GM23338 (cell line): ENCODE results near the gene UVSSA. TPM values are rescaled to one million over a fixed set of nuclear protein-coding genes. Genes with fewer than 3 reads are reported as not detected.

Experiments used
- ATAC-seq: fragments of 200-7000 bp; cut with Tn5 transposase; 3 replicates; pipeline ENCODE4 v1.9.1; 2020
- DNase-seq: peaks from one replicate; pipeline ENCODE4 v3.0.0-alpha.2; 2015; ENCODE audit warnings: low spot score
- H2AFZ ChIP-seq: fragments of 200-600 bp; sonication (generic); 2 replicates; pipeline ENCODE4 v1.8.0; 2016; ENCODE audit warnings: antibody characterized with exemption, mild to moderate bottlenecking, moderate library complexity
- H3F3A ChIP-seq: fragments of 200-600 bp; sonication (generic); replicated peaks from 2 replicates; pipeline ENCODE4 v1.8.0; 2017; ENCODE audit warnings: antibody characterized with exemption, mixed run types, low read depth
- H3K27ac ChIP-seq: fragments of 200-600 bp; sonication (generic); 2 replicates; pipeline ENCODE4 v1.6.1; 2016; ENCODE audit warnings: low read depth
- H3K27me3 ChIP-seq: fragments of 200-600 bp; sonication (generic); 2 replicates; pipeline ENCODE4 v1.8.0; 2016; ENCODE audit warnings: mild to moderate bottlenecking, mixed run types, moderate library complexity; ENCODE audit not compliant: insufficient read depth
- H3K36me3 ChIP-seq: fragments of 200-600 bp; sonication (generic); 2 replicates; pipeline ENCODE4 v1.8.0; 2016; ENCODE audit warnings: mild to moderate bottlenecking; ENCODE audit not compliant: insufficient read depth
- H3K4me1 ChIP-seq: fragments of 200-600 bp; sonication (generic); 2 replicates; pipeline ENCODE4 v1.8.0; 2016; ENCODE audit warnings: mild to moderate bottlenecking, moderate library complexity; ENCODE audit not compliant: insufficient read depth
- H3K4me2 ChIP-seq: fragments of 200-600 bp; sonication (generic); 2 replicates; pipeline ENCODE4 v1.7.1; 2017; ENCODE audit warnings: mixed run types
- H3K4me3 ChIP-seq: fragments of 200-600 bp; sonication (generic); 2 replicates; pipeline ENCODE4 v1.6.1; 2016; ENCODE audit warnings: mixed run types
- H3K79me2 ChIP-seq: fragments of 200-600 bp; sonication (generic); replicated peaks from 2 replicates; pipeline ENCODE4 v1.8.0; 2017; ENCODE audit warnings: mild to moderate bottlenecking; ENCODE audit not compliant: insufficient read depth
- H3K9me2 ChIP-seq: fragments of 200-600 bp; sonication (generic); 2 replicates; pipeline ENCODE4 v1.8.0; 2017; ENCODE audit not compliant: insufficient read depth
- H4K20me1 ChIP-seq: fragments of 200-600 bp; sonication (generic); replicated peaks from 2 replicates; pipeline ENCODE4 v1.8.0; 2017; ENCODE audit warnings: mild to moderate bottlenecking; ENCODE audit not compliant: insufficient read depth
- H3K27ac Mint-ChIP-seq: 2 replicates; pipeline ENCODE4 v1.8.0; 2020; ENCODE audit warnings: inconsistent platforms, mild to moderate bottlenecking, moderate library complexity, mixed read lengths
- H3K27me3 Mint-ChIP-seq: 3 replicates; pipeline ENCODE4 v1.8.0; 2022; ENCODE audit warnings: low read depth, mild to moderate bottlenecking, moderate library complexity, mixed read lengths, inconsistent platforms; ENCODE audit not compliant: insufficient read depth, poor library complexity
- H3K36me3 Mint-ChIP-seq: 3 replicates; pipeline ENCODE4 v1.8.0; 2021; ENCODE audit warnings: low read depth, mild to moderate bottlenecking, inconsistent platforms, moderate library complexity, mixed read lengths
- H3K4me1 Mint-ChIP-seq: 3 replicates; pipeline ENCODE4 v1.8.0; 2020; ENCODE audit warnings: mild to moderate bottlenecking, inconsistent platforms, mixed read lengths
- H3K4me3 Mint-ChIP-seq: 3 replicates; pipeline ENCODE4 v1.8.0; 2021; ENCODE audit warnings: moderate library complexity, mild to moderate bottlenecking, inconsistent platforms, mixed read lengths
- H3K9me3 Mint-ChIP-seq: 3 replicates; pipeline ENCODE4 v1.8.0; 2020; ENCODE audit warnings: moderate library complexity, mild to moderate bottlenecking, inconsistent platforms, mixed read lengths
- CREB1 ChIP-seq: fragments of 250-450 bp; sonication (Bioruptor Pico); IDR thresholded peaks from 2 replicates; pipeline ENCODE4 v1.5.0; 2020; ENCODE audit warnings: low read depth, mild to moderate bottlenecking, moderate library complexity
- EZH2 ChIP-seq: fragments of 200-600 bp; sonication (generic); IDR thresholded peaks from one replicate; pipeline ENCODE4 v1.8.0; 2017; ENCODE audit warnings: antibody characterized with exemption, mild to moderate bottlenecking, low read depth; ENCODE audit not compliant: unreplicated experiment
- EZH2phosphoT487 ChIP-seq: fragments of 200-600 bp; sonication (generic); IDR thresholded peaks from one replicate; pipeline ENCODE4 v1.8.1; 2018; ENCODE audit warnings: antibody characterized with exemption; ENCODE audit not compliant: unreplicated experiment
- JUNB ChIP-seq: IDR thresholded peaks from one replicate; pipeline ENCODE4 v1.6.1; 2016; ENCODE audit warnings: antibody characterized with exemption; ENCODE audit not compliant: unreplicated experiment
- NANOG ChIP-seq: IDR thresholded peaks from 2 replicates; pipeline ENCODE4 v1.6.1; 2016; ENCODE audit warnings: antibody characterized with exemption, borderline replicate concordance
- POLR2AphosphoS5 ChIP-seq: IDR thresholded peaks from 2 replicates; pipeline ENCODE4 v1.6.1; 2016; ENCODE audit warnings: antibody characterized with exemption, low read depth
- STAT1 ChIP-seq: IDR thresholded peaks from one replicate; pipeline ENCODE4 v1.6.1; 2016; ENCODE audit warnings: antibody characterized with exemption; ENCODE audit not compliant: unreplicated experiment
- ZNF114 ChIP-seq: fragments of 250-450 bp; sonication (Bioruptor Pico); IDR thresholded peaks from 2 replicates; pipeline ENCODE4 v1.5.0; 2020; ENCODE audit warnings: mild to moderate bottlenecking, moderate library complexity
- ZNF331 ChIP-seq: fragments of 250-450 bp; sonication (Bioruptor Pico); IDR thresholded peaks from 2 replicates; pipeline ENCODE4 v1.5.0; 2020; ENCODE audit warnings: low read depth, mild to moderate bottlenecking, moderate library complexity
- polyA plus RNA-seq: library from polyadenylated mRNA; unstranded; fragments of >200 nt; fragmentation: Nextera tagmentation; extraction: Ambion mirVana; gene quantifications from 2 replicates; pipeline ENCODE4 v1.2.1, GENCODE V29; 2016
- total RNA-seq: library from RNA; depleted of rRNA; stranded (reverse); fragments of >200 nt; shearing (Covaris generic); gene quantifications from 2 replicates; pipeline ENCODE4 v1.2.3, GENCODE V29; 2014
- TF ChIP-seq, protein P1 (sequence below): IDR thresholded peaks from 2 replicates; pipeline ENCODE4 v1.6.1; 2016; ENCODE audit warnings: antibody characterized with exemption
- TF ChIP-seq, protein P2 (sequence below): IDR thresholded peaks from one replicate; pipeline ENCODE4 v1.6.1; 2018; ENCODE audit warnings: antibody characterized with exemption; ENCODE audit not compliant: unreplicated experiment
- TF ChIP-seq, protein P3 (sequence below), 2 experiments: fragments of 200-600 bp in 1 of 2; sonication (generic) in 1 of 2; conservative IDR thresholded peaks; 2 replicates each; pipeline versions ENCODE4 v1.5.1 to v1.6.1; 2016 to 2017; ENCODE audit warnings: antibody characterized with exemption in 2 of 2, low read depth in 2 of 2, mild to moderate bottlenecking in 2 of 2, moderate library complexity in 1 of 2
- TF ChIP-seq, protein P4 (sequence below): fragments of 250-450 bp; sonication (Bioruptor Pico); IDR thresholded peaks from 2 replicates; pipeline ENCODE4 v1.5.0; 2020; ENCODE audit warnings: mild to moderate bottlenecking, moderate library complexity

UVSSA gene
- total and polyA plus RNA-seq, 2 experiments from 2014 or later, result 6.5 to 27.7 TPM

DNA sequence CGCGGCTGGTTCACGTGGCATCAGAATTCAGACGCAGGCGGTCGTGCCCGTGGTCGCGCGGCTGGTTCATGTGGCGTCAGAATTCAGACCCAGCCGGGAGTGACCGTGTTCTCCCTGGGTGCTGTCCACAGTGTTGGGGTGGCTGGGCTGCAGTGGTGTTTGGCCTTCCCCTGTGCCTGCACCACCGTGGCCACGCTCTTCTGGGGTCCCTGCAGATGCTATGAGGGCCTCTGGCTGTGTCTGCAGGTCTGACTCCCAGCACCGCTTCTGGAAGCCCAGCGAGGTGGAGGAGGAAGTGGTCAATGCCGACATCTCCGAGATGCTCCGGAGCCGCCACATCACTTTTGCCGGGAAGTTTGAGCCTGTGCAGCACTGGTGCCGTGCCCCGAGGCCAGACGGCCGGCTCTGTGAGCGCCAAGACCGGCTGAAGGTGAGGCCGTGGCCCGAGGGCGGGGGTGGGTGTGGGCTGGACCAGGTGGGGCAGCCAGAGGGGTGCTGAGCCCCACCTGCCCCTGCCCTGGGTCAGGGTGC lies 32.9 kb downstream of the UVSSA start:
- H3K36me3 ChIP-seq, result no peaks in the 10 kb centered on the region
- H3K79me2 ChIP-seq, result no peaks in the 10 kb centered on the region
- H3K27me3 Mint-ChIP-seq, result peaks cover 2% of the 10 kb centered on the region
- H3K4me2 ChIP-seq, result no peak overlapping the region
- no peak overlapping the region for H3K4me3 Mint-ChIP-seq
- H3F3A ChIP-seq, result no peaks in the 10 kb centered on the region
- no peak overlapping the region for H2AFZ ChIP-seq
- H3K9me3 Mint-ChIP-seq, result no peaks in the 10 kb centered on the region
- no peak overlapping the region for H3K4me3 ChIP-seq
- H3K4me1 Mint-ChIP-seq, result no peaks in the 10 kb centered on the region
- H3K4me1 ChIP-seq, result no peaks in the 10 kb centered on the region
- H4K20me1 ChIP-seq, result no peaks in the 10 kb centered on the region
- H3K27me3 ChIP-seq, result no peaks in the 10 kb centered on the region
- H3K27ac ChIP-seq, result no peak overlapping the region
- no peak overlapping the region for H3K27ac Mint-ChIP-seq
- TF ChIP-seq, protein P1, sequence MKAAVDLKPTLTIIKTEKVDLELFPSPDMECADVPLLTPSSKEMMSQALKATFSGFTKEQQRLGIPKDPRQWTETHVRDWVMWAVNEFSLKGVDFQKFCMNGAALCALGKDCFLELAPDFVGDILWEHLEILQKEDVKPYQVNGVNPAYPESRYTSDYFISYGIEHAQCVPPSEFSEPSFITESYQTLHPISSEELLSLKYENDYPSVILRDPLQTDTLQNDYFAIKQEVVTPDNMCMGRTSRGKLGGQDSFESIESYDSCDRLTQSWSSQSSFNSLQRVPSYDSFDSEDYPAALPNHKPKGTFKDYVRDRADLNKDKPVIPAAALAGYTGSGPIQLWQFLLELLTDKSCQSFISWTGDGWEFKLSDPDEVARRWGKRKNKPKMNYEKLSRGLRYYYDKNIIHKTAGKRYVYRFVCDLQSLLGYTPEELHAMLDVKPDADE, result no peak
- no peak for TF ChIP-seq ZNF114 (CRISPR knock-in tag)
- TF ChIP-seq NANOG, result no peak
- no peak for TF ChIP-seq POLR2AphosphoS5
- no peak for TF ChIP-seq EZH2phosphoT487
- TF ChIP-seq JUNB, result no peak
- TF ChIP-seq, protein P2, sequence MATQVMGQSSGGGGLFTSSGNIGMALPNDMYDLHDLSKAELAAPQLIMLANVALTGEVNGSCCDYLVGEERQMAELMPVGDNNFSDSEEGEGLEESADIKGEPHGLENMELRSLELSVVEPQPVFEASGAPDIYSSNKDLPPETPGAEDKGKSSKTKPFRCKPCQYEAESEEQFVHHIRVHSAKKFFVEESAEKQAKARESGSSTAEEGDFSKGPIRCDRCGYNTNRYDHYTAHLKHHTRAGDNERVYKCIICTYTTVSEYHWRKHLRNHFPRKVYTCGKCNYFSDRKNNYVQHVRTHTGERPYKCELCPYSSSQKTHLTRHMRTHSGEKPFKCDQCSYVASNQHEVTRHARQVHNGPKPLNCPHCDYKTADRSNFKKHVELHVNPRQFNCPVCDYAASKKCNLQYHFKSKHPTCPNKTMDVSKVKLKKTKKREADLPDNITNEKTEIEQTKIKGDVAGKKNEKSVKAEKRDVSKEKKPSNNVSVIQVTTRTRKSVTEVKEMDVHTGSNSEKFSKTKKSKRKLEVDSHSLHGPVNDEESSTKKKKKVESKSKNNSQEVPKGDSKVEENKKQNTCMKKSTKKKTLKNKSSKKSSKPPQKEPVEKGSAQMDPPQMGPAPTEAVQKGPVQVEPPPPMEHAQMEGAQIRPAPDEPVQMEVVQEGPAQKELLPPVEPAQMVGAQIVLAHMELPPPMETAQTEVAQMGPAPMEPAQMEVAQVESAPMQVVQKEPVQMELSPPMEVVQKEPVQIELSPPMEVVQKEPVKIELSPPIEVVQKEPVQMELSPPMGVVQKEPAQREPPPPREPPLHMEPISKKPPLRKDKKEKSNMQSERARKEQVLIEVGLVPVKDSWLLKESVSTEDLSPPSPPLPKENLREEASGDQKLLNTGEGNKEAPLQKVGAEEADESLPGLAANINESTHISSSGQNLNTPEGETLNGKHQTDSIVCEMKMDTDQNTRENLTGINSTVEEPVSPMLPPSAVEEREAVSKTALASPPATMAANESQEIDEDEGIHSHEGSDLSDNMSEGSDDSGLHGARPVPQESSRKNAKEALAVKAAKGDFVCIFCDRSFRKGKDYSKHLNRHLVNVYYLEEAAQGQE, result no peak
- TF ChIP-seq STAT1, result no peak
- no peak for TF ChIP-seq CREB1 (CRISPR knock-in tag)
- no peak for TF ChIP-seq ZNF331 (CRISPR knock-in tag)
- TF ChIP-seq, protein P3, sequence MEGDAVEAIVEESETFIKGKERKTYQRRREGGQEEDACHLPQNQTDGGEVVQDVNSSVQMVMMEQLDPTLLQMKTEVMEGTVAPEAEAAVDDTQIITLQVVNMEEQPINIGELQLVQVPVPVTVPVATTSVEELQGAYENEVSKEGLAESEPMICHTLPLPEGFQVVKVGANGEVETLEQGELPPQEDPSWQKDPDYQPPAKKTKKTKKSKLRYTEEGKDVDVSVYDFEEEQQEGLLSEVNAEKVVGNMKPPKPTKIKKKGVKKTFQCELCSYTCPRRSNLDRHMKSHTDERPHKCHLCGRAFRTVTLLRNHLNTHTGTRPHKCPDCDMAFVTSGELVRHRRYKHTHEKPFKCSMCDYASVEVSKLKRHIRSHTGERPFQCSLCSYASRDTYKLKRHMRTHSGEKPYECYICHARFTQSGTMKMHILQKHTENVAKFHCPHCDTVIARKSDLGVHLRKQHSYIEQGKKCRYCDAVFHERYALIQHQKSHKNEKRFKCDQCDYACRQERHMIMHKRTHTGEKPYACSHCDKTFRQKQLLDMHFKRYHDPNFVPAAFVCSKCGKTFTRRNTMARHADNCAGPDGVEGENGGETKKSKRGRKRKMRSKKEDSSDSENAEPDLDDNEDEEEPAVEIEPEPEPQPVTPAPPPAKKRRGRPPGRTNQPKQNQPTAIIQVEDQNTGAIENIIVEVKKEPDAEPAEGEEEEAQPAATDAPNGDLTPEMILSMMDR (conservative IDR thresholded peaks at IDR 0.05; ENCODE audit: low read depth in 2 of 2), result no peak
- no peak for TF ChIP-seq EZH2
- TF ChIP-seq, protein P4, sequence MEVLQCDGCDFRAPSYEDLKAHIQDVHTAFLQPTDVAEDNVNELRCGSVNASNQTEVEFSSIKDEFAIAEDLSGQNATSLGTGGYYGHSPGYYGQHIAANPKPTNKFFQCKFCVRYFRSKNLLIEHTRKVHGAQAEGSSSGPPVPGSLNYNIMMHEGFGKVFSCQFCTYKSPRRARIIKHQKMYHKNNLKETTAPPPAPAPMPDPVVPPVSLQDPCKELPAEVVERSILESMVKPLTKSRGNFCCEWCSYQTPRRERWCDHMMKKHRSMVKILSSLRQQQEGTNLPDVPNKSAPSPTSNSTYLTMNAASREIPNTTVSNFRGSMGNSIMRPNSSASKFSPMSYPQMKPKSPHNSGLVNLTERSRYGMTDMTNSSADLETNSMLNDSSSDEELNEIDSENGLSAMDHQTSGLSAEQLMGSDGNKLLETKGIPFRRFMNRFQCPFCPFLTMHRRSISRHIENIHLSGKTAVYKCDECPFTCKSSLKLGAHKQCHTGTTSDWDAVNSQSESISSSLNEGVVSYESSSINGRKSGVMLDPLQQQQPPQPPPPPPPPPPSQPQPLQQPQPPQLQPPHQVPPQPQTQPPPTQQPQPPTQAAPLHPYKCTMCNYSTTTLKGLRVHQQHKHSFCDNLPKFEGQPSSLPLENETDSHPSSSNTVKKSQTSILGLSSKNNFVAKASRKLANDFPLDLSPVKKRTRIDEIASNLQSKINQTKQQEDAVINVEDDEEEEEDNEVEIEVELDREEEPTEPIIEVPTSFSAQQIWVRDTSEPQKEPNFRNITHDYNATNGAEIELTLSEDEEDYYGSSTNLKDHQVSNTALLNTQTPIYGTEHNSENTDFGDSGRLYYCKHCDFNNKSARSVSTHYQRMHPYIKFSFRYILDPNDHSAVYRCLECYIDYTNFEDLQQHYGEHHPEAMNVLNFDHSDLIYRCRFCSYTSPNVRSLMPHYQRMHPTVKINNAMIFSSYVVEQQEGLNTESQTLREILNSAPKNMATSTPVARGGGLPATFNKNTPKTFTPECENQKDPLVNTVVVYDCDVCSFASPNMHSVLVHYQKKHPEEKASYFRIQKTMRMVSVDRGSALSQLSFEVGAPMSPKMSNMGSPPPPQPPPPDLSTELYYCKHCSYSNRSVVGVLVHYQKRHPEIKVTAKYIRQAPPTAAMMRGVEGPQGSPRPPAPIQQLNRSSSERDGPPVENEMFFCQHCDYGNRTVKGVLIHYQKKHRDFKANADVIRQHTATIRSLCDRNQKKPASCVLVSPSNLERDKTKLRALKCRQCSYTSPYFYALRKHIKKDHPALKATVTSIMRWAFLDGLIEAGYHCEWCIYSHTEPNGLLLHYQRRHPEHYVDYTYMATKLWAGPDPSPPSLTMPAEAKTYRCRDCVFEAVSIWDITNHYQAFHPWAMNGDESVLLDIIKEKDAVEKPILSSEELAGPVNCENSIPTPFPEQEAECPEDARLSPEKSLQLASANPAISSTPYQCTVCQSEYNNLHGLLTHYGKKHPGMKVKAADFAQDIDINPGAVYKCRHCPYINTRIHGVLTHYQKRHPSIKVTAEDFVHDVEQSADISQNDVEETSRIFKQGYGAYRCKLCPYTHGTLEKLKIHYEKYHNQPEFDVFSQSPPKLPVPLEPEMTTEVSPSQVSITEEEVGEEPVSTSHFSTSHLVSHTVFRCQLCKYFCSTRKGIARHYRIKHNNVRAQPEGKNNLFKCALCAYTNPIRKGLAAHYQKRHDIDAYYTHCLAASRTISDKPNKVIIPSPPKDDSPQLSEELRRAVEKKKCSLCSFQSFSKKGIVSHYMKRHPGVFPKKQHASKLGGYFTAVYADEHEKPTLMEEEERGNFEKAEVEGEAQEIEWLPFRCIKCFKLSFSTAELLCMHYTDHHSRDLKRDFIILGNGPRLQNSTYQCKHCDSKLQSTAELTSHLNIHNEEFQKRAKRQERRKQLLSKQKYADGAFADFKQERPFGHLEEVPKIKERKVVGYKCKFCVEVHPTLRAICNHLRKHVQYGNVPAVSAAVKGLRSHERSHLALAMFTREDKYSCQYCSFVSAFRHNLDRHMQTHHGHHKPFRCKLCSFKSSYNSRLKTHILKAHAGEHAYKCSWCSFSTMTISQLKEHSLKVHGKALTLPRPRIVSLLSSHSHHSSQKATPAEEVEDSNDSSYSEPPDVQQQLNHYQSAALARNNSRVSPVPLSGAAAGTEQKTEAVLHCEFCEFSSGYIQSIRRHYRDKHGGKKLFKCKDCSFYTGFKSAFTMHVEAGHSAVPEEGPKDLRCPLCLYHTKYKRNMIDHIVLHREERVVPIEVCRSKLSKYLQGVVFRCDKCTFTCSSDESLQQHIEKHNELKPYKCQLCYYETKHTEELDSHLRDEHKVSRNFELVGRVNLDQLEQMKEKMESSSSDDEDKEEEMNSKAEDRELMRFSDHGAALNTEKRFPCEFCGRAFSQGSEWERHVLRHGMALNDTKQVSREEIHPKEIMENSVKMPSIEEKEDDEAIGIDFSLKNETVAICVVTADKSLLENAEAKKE, result no peak
- no peaks in the 10 kb centered on the region for H3K9me2 ChIP-seq
- H3K36me3 Mint-ChIP-seq, result no peaks in the 10 kb centered on the region
- ATAC-seq (no peak), DNase-seq (no peak)
